Measurements from ENCODE around the gene ADORA2A. TPM values are rescaled to one million over a fixed set of nuclear protein-coding genes. Genes with fewer than 3 reads are reported as not detected.

The ADORA2A gene
- total RNA-seq, 2 donors from 2014 or later: 5.9 to 7.1 TPM

DNA sequence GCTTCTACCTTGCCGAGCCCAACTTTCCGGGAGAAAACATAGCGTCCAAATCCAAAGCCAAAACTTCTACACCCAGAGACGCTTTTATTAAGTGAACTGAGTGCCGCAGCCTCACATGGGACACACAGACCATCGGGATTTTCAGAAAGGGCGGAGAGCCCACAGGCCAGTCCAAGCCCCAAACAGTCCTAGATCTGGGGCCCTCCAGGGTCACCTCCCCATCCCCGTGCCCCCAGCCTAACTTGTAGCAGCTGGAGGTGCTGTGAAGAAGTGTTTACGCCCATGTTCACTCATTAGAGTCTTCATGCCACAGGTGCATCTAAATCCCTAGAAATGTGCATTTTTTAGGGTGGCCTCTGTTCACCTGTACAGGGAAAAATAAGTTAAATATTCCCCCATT, 14.1 kb upstream of the ADORA2A start:
- H3K4me3 ChIP-seq: no peak overlapping the region
- H3K27ac ChIP-seq: no peak overlapping the region
- no peaks in the 10 kb centered on the region for H3K9me3 ChIP-seq
- H3K4me1 ChIP-seq: peaks cover 0 to 6% of the 10 kb centered on the region in 2 donors
- DNase-seq (ENCODE audit: low spot score): no peak
- H3K36me3 ChIP-seq: peaks cover 52% of the 10 kb centered on the region
- no peak for TF ChIP-seq CTCF (IDR thresholded peaks at IDR 0.05)
- H3K27me3 ChIP-seq: no peaks in the 10 kb centered on the region

- peaks cover 52% of the 10 kb centered on the region for H3K36me3 ChIP-seq
- H3K4me1 ChIP-seq: peaks cover 0 to under 1% of the 10 kb centered on the region in 2 donors
- no peaks in the 10 kb centered on the region for H3K27me3 ChIP-seq
- H3K4me3 ChIP-seq: no peak overlapping the region
- H3K9me3 ChIP-seq: no peaks in the 10 kb centered on the region
- no peak overlapping the region for H3K27ac ChIP-seq
- TF ChIP-seq CTCF (IDR thresholded peaks at IDR 0.05): no peak
- DNase-seq (ENCODE audit: low spot score): no peak
Measured at GRCh38 chr22:24413736-24414385, 13.5 kb upstream of the ADORA2A start.

- Histone ChIP-seq H3K27me3 (no peaks in the 10 kb centered on the region), H3K4me3 (no peak overlapping the region), H3K27ac (no peak overlapping the region), H3K4me1 (peaks cover 0 to 4% of the 10 kb centered on the region in 2 donors), H3K36me3 (peaks cover 52% of the 10 kb centered on the region), H3K9me3 (no peaks in the 10 kb centered on the region)
- no peak for DNase-seq (ENCODE audit: low spot score)
- TF ChIP-seq CTCF (IDR thresholded peaks at IDR 0.05): no peak
Measured at GRCh38 chr22:24414523-24414922, 12.9 kb upstream of the ADORA2A start.

DNA sequence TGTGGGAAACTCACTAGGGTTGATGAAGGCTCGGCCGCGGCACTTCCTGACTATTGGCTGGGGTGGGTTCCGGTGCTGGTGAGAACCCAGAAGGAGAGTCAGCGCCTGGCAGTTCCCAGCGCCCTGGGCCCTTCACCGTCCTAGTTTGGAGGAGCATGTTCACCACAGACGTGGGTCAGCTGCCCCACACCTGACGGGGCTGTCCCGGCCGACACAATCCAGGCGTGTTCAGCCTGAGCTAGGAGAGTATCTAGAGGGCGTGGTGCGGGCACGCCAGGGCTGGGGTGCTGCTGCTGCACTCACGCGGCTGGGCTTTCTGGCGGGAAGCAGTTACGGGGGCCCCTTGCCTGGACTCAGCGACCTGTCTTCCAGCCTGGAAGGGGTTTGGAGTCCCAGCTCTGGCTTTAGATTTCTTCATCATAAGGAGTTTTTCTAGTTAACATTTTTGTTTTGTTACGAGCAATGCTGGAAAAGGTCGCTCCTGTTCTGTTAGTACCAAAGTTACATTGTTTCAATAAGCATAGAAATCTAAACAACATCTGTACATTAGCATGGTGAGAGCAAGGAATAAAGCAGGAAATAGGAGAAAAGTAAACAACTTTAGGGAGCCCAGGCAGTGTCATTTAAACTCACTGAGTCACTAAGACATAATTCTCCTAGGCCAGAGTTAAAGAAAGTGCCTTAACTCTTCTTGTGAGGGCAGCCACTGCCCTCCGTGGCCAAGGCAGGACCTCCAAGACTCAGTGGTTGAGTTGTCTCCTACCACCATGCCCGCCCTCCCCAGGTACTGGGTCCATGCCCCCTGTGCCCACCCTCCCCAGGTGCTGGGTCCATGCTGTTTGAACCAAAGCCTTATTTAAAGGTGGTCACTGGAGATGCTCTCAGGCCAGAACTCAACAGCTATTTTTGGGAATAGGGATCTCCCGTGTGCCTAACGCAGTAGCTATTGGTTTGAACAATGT, 12.1 kb upstream of the ADORA2A start:
- TF ChIP-seq CTCF (IDR thresholded peaks at IDR 0.05): no peak
- Histone ChIP-seq H3K4me3 (no peak overlapping the region), H3K27ac (no peak overlapping the region), H3K36me3 (peaks cover 52% of the 10 kb centered on the region), H3K9me3 (no peaks in the 10 kb centered on the region), H3K4me1 (peaks cover 0 to 12% of the 10 kb centered on the region in 2 donors), H3K27me3 (no peaks in the 10 kb centered on the region)
- DNase-seq (ENCODE audit: low spot score): no peak

DNA sequence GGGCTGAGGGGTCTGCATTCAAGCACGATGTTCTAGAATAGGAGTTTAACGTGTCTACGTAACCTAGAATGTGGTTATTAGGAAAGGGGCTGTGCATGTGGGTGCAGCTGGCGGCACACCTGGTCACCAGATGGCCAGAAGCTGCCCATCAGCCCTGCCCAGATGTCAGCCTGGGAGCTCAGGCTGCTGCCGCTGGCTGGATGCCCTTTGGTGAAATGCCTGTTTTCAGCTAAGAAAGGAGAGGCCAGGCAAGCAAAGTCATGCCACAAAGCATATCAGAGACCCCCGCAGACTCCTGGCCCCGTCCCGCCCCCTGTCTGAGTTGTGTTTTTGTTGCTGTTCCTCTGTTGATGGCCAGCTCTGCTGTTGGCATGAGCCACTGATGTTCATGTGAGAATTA, 11.3 kb upstream of the ADORA2A start:
- DNase-seq (ENCODE audit: low spot score): no peak
- Histone ChIP-seq H3K36me3 (peaks cover 52% of the 10 kb centered on the region), H3K27me3 (no peaks in the 10 kb centered on the region), H3K27ac (no peak overlapping the region), H3K4me3 (no peak overlapping the region), H3K4me1 (peaks cover 0 to 20% of the 10 kb centered on the region in 2 donors), H3K9me3 (no peaks in the 10 kb centered on the region)
- no peak for TF ChIP-seq CTCF (IDR thresholded peaks at IDR 0.05)

Data from right atrium auricular region (tissue), 2 donors.